GM12892 (cell line): ENCODE measurements around the gene ETFDH.

Source experiments
- POLR2A ChIP-seq: IDR thresholded peaks from 2 replicates; pipeline ENCODE4 v1.6.1; 2011; ENCODE audit warnings: low read depth, low read length, control low read depth
- POLR2AphosphoS5 ChIP-seq: IDR thresholded peaks from 2 replicates; pipeline ENCODE4 v1.6.1; 2011; ENCODE audit warnings: low read depth, low read length, control low read depth

- no peak for TF ChIP-seq POLR2AphosphoS5
- no peak for TF ChIP-seq POLR2A
Observed at GRCh38 chr4:158739600-158739999, 67.5 kb downstream of the ETFDH start.
